T-helper 2 cell treated with Interferon-gamma antibody and Interleukin-4, amounts not matched to agents 100 ng/mL and 5 ng/mL, for 36 hours (primary cell): ENCODE measurements around the gene ANKH. TPM values are rescaled to one million over a fixed set of nuclear protein-coding genes. Genes with fewer than 3 reads are reported as not detected.
"Not testable (repeated sequence)": the region's sequence is repeated elsewhere in the genome, so short reads cannot be mapped to it uniquely, and the experiment has no call there.

Experiments
- intact Hi-C: fragments of 100-400 bp; cut with micrococcal nuclease; formaldehyde crosslinking; loops from one replicate; pipeline ENCODE4 v1.15.1; 2023
- total RNA-seq: library from RNA; stranded (reverse); gene quantifications from 2 replicates; pipeline ENCODE4 v1.2.3, GENCODE V29; 2022

Gene ANKH
- total RNA-seq, 1 donor from 2014 or later = 74.8 TPM

GRCh38 chr5:14884062-14884612 lies 12.6 kb upstream of the ANKH start:
- intact Hi-C loops = no loop called here

- intact Hi-C loops = no loop called here
These were observed 11.3 kb upstream of the ANKH start for GRCh38 chr5:14882658-14883580.

DNA sequence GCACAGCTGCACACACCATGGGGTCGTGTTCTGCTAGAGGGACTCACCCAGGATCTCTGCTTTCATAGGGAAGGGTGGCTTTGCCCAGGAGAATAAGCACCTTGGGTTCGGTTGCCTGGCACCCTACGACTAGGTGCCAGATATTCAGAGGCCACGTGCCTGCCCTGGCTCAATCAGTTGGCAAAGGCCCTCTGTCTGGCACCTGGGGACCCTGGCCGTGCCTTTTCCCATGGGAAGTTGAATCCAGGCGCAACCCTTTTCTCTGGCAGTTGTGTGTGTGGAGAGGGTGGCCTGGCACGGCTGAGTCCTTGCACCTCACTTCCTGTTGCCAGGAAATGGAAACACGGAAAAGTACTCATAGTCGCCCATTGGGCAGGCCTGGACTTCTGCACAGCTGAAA lies 10.2 kb upstream of the ANKH start:
- intact Hi-C loops = no loop called here

DNA sequence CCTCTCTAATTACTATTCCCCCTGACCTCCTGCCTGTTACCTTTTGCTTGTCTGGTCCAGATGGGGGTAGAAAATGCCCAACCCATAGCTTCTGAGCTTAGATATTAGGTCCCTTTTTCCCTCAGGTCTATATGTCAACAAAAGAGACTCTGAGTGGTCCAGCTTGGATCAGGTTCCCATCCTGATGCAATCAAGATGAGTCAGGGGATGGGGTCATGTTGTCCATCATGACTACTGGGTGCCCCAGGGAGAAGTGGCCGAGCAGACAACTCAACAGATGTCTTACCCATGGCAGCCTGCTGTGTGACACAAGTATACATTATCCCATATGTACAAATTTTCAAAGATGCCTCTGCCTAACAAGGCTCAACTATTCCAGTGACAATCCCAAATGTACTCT lies 9.1 kb upstream of the ANKH start:
- intact Hi-C loops = no loop called here

DNA sequence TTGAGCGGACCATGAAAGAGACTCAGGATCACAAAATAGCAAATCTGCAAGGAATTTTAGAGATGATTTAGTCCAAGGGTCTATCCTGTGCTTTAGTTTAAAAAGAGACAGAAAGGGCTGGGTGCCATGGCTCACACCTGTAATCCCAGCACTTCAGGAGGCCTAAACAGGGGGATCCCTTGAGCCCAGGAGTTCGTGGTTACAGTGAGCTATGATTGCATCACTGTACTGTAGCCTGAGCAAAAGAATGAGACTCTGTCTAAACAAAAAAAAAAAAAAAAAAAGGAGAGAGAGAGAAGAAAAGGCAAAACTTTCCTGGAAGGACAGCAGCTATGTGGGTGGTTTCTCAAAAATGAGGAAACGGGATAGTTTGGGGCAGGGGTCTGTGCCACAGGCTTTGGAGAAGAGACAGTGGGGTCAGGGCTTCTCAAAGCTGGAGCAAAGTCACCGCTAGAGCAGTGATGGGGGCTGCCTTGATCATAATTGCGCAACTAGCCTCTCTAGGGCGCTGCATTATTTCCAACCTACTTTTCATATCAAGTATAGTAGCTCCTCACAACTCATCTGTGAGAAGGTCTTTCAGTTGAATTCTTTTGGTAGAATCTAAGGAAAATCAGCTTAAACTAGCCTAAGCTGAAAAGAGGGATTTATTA lies 8.5 kb upstream of the ANKH start:
- intact Hi-C loops = no loop called here

GRCh38 chr5:14879393-14879792 lies 7.8 kb upstream of the ANKH start:
- intact Hi-C loops = no loop called here

DNA sequence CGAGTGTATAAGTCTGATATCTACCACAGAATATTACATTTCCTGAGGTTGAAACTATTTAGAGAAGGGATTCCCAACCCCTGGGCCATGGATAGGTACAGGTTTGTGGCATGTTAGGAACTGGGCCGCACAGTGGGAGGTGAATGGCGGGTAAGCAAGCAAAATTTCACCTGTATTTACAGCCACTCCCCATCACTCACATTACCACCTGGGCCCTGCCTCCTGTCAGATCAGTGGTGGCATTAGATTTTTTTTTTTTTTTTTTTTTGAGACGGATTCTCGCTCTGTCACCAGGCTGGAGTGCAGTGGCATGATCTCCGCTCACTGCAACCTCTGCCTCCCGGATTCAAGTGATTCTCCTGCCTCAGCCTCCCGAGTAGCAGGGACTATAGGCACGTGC lies 6.6 kb upstream of the ANKH start:
- intact Hi-C loops = not testable (repeated sequence)

- intact Hi-C loops = no loop called here
These were observed 4.5 kb upstream of the ANKH start for GRCh38 chr5:14876095-14876494.

GRCh38 chr5:14873790-14874189 lies 2.2 kb upstream of the ANKH start:
- intact Hi-C loops = loop anchor here (2.0 to 5.0 kb wide), 4 partner anchors 54 to 1744 kb away; partner anchors contain the start of gene RETREG1

DNA sequence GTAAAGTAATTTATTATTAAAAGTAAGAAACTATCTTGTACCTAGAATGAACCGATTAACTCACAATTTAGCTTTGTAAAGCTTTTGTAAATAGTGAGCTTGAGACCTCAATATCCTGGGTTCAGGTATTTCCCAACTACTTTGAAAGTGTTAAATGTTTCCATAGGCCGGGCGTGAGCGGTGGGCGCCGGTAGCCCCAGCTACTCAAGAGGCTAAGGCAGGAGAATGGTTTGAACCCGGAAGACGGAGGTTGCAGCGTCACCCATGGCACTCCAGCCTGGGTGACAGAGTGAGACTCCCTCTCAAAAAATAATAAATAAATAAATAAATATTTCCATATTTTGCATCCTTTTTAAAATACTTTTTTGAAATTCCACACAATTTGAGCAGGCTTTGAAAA lies 1.5 kb upstream of the ANKH start:
- intact Hi-C loops = loop anchor here (2.0 to 5.0 kb wide), 4 partner anchors 54 to 1744 kb away; partner anchors contain the start of gene RETREG1

DNA sequence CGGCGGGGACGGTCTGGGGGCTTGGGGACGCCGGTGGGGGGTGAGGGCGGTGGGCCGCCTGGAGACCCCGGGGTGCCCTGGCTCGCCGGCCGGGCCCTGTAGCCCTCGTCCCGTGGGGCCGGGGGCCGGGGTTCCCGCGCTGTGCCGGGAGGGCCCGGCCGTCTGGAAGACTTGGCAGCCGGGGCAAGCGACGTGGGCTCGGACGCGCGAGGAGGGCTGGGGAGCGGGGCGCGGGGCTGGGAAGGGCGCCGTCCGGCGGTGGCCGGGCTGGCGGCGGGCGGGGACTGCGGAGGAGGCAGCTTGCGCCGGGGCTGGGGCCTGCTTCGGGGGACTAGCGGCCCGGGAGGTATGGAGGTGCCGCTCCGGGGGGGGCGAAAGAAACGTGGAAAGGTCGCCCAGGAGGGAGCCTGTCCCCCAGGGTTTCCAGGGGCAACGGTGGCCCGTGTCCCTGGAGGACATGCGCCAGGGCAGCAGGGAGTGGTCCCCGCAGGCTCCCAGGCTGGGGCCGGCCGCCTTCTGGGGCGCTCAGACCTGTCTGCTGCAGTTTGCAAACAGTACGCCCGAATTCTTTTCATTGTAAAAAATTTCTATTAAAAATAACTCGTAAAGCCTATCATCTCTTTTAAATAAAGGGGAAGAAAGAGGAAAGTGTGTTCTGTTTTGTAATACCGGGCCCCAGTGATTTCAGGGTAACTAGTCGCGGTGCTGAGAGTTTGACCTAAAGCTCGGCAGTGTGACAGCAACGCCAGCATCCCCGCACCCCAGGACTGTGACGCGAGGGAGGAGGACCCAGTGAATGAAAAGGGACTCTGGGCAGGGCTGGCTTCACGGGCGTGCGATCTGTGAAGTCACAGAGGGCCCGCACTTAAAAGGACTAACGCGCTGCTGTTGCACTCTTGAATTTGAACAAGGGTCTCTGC lies 752 bp upstream of the ANKH start:
- intact Hi-C loops = loop anchor here (1.0 to 5.0 kb wide), 6 partner anchors 55 to 1745 kb away; partner anchors contain the start of gene RETREG1

DNA sequence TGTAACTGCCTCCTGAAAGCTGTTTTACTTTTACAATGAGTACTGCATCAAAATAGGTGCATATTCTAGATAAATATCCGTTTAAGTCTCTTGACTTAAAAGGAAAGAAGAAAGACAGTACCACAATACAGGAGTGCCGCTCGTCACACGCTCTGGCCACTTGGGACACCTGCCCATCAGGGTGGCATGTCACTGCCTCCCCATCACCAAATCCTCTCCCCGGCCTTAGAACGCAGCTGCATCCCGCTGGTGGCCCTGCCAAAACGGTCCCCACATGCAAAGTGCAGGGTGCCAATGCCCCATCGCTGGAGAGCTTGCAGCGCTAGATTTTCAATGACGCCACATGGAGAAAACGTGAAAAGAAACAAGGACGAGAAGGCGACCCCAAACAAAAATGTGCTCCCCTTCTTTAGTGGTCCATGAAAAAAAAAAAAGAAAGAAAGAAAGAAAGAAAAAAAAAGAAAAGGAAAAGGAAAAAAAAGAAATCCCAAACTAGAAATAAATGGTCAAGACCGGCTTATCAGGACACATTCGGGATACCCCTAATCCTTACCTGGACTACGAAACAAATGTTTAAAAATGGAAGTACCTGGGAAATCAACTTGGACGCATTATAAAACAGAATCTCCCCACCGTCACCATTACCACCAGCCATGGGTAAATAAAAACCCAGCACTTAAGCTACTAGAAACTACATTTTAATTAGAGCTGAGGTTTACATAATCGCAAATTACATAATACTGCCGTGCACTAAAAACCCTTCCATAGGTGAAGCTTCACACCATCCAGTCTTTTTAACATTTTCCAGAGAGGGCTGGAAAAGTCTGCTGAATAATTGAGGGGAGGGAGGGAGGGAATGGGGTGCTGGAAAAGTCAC lies 1.0 kb downstream of the ANKH start:
- intact Hi-C loops = loop anchor here (1.0 to 5.0 kb wide), 8 partner anchors 57 to 1747 kb away; partner anchors contain the start of genes OTULIN and RETREG1

GRCh38 chr5:14869668-14870164 lies 1.9 kb downstream of the ANKH start:
- intact Hi-C loops = loop anchor here (1.0 to 5.0 kb wide), 5 partner anchors 58 to 1748 kb away; partner anchors contain the start of gene RETREG1

DNA sequence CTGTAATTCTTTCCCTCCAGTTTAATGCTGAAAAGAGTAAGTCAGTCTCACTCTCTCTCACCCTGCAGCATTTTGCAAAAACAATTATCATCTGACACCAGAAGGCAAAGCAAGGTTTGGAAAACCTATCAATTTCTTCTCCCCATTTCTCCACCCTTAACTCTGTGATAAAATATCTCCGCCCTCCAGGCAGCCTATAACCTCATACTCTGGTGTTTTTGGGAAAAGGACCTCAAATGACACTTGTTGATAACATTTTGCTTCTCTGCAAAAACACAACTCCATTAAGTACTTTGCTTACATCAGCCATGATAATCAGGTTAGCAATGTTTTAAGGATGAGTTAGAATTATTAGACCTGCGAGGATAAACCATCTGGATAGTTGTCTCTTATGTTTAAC lies 2.3 kb downstream of the ANKH start:
- intact Hi-C loops = no loop called here

- intact Hi-C loops = no loop called here
These were observed 2.8 kb downstream of the ANKH start for GRCh38 chr5:14868771-14869170.

DNA sequence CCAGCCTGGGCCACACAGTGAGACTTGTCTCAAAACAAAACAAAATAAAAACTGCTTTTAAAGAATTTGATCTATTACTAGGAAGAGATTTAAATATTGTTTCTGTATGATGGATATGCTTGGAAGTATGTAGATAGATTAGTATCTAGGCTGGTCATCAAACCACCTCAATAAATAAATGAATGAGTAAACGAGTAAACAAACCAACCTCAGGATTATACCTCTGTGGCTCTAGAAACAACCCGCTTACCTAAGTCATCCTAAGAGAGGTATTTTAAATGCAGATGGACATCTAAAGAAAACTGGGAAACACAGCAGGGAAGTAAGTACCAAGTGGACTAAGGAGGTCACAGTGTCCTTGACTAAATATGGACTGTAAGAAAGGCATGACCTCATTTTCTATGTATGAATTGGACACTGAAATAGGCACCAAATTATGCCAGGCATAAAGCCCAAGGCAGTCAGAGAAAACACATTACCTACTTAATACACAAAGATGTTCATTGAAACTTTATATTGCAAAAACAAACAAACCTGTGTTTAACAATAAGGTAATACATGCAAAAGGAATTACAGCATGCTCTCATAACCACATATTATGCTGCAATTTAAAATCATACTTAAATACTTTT lies 7.3 kb downstream of the ANKH start:
- intact Hi-C loops = no loop called here

DNA sequence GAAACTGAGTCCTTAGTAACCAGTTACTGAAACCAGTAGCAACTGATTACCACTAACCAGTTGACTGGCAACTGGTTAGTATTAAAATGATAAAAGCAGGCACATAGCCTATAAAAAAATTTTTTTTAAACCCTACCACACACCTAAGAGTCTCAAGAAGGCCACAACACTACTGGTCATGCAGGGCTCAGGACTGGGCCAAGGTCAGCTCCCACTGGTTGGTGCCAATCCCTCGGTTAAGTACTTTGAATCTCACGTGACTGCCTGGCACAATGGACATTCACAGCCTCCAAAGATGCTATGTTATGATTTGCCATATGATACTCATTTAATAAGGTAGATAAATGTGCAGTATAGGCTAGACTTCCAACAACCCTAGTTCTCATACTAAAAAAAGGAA lies 8.5 kb downstream of the ANKH start:
- intact Hi-C loops = no loop called here

GRCh38 chr5:14861123-14861765 lies 10.3 kb downstream of the ANKH start:
- intact Hi-C loops = no loop called here

DNA sequence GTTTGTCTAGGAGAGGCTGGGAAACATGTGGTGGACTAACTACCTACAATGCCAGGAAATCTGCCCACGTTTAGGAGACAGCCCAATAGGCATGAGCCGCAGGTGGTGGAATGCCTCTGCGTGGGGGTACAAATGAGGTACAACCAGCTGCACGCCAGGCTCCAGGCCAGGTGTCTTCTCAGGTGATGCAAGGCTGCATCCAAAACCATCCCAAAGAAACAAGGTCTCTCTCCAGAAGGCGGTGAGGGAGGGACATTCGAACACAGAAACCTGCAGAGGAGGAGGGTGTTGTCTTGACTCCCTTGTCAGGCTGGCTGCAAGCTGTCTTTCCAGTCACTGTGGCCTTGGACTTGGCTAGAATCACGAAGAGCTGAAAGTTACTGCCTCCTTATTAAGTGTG lies 11.6 kb downstream of the ANKH start:
- intact Hi-C loops = no loop called here
